Measurements from ENCODE around the gene MRPS14.

The MRPS14 gene

GRCh38 chr1:174984952-174985351, 38.3 kb downstream of the MRPS14 start:
- TF ChIP-seq CTCF (IDR thresholded peaks at IDR 0.05): no peak
- no peak overlapping the region for H3K4me3 ChIP-seq (ENCODE audit: low read depth, low read length)
- no peaks in the 10 kb centered on the region for H3K79me2 ChIP-seq
- H3K4me1 ChIP-seq: no peaks in the 10 kb centered on the region
- H3K27me3 ChIP-seq (ENCODE audit: control insufficient read depth, insufficient read depth, low read length): no peaks in the 10 kb centered on the region
- no peak overlapping the region for H3K27ac ChIP-seq
- H3K4me2 ChIP-seq (ENCODE audit: low read length): no peak overlapping the region
- no peaks in the 10 kb centered on the region for H3K36me3 ChIP-seq (ENCODE audit: control insufficient read depth, insufficient read depth, low read length)
- H3K9me3 ChIP-seq (ENCODE audit: control insufficient read depth, low read length): no peaks in the 10 kb centered on the region
- H2AFZ ChIP-seq: no peak overlapping the region
- H3K9ac ChIP-seq: no peak overlapping the region

GRCh38 chr1:174982971-174983689, 40.1 kb downstream of the MRPS14 start:
- Histone ChIP-seq H3K4me1 (no peaks in the 10 kb centered on the region), H3K27ac (no peak overlapping the region), H3K4me3 (ENCODE audit: low read depth, low read length) (no peak overlapping the region), H3K79me2 (no peaks in the 10 kb centered on the region), H3K4me2 (ENCODE audit: low read length) (no peak overlapping the region), H3K9me3 (ENCODE audit: control insufficient read depth, low read length) (no peaks in the 10 kb centered on the region), H3K9ac (no peak overlapping the region), H3K27me3 (ENCODE audit: control insufficient read depth, insufficient read depth, low read length) (no peaks in the 10 kb centered on the region), H3K36me3 (ENCODE audit: control insufficient read depth, insufficient read depth, low read length) (no peaks in the 10 kb centered on the region), H2AFZ (no peak overlapping the region)
- peak; percentile 56 for TF ChIP-seq CTCF (IDR thresholded peaks at IDR 0.05)

- no peak overlapping the region for H3K9ac ChIP-seq
- H3K27ac ChIP-seq: peak overlapping the region; percentile 45
- H3K4me2 ChIP-seq (ENCODE audit: low read length): no peak overlapping the region
- peaks cover 7% of the 10 kb centered on the region for H3K4me1 ChIP-seq
- H2AFZ ChIP-seq: no peak overlapping the region
- no peaks in the 10 kb centered on the region for H3K36me3 ChIP-seq (ENCODE audit: control insufficient read depth, insufficient read depth, low read length)
- no peak for TF ChIP-seq CTCF (IDR thresholded peaks at IDR 0.05)
- no peak overlapping the region for H3K4me3 ChIP-seq (ENCODE audit: low read depth, low read length)
- H3K9me3 ChIP-seq (ENCODE audit: control insufficient read depth, low read length): no peaks in the 10 kb centered on the region
- no peaks in the 10 kb centered on the region for H3K79me2 ChIP-seq
- no peaks in the 10 kb centered on the region for H3K27me3 ChIP-seq (ENCODE audit: control insufficient read depth, insufficient read depth, low read length)
Observed at GRCh38 chr1:174976436-174977108, 46.7 kb downstream of the MRPS14 start.

- H3K27ac ChIP-seq: no peak overlapping the region
Observed at GRCh38 chr1:174975764-174976163, 47.5 kb downstream of the MRPS14 start.

More at GRCh38 chr1:174975764-174976163, 47.5 kb downstream of the MRPS14 start:
- H3K9ac ChIP-seq: no peak overlapping the region
- H3K27me3 ChIP-seq (ENCODE audit: control insufficient read depth, insufficient read depth, low read length): no peaks in the 10 kb centered on the region
- H3K79me2 ChIP-seq: no peaks in the 10 kb centered on the region
- H3K9me3 ChIP-seq (ENCODE audit: control insufficient read depth, low read length): no peaks in the 10 kb centered on the region
- TF ChIP-seq CTCF (IDR thresholded peaks at IDR 0.05): no peak
- H3K4me2 ChIP-seq (ENCODE audit: low read length): no peak overlapping the region
- no peak overlapping the region for H2AFZ ChIP-seq
- H3K4me1 ChIP-seq: peaks cover 7% of the 10 kb centered on the region
- H3K36me3 ChIP-seq (ENCODE audit: control insufficient read depth, insufficient read depth, low read length): no peaks in the 10 kb centered on the region
- H3K4me3 ChIP-seq (ENCODE audit: low read depth, low read length): no peak overlapping the region

All from parathyroid adenoma (tissue), 2 donors.